Lower leg skin (tissue), 4 donors: Measurements from ENCODE around the gene OTOS. TPM values are rescaled to one million over a fixed set of nuclear protein-coding genes. Genes with fewer than 3 reads are reported as not detected.

Experiments
- DNase-seq, 2 donors: peaks; one replicate each; pipeline ENCODE4 v3.0.0-alpha.2; 2019; ENCODE audit warnings: low spot score in 2 of 2
- H3K4me3 ChIP-seq: fragments of 200-600 bp; sonication (generic); 2 replicates; pipeline ENCODE4 v1.5.1; 2017; ENCODE audit warnings: mild to moderate bottlenecking, low read depth; ENCODE audit not compliant: poor library complexity, severe bottlenecking
- POLR2A ChIP-seq, 2 donors: fragments of 450-650 bp; IDR thresholded peaks; one replicate each; pipeline ENCODE4 v1.6.1; 2016 to 2017; ENCODE audit warnings: antibody characterized with exemption in 2 of 2, mild to moderate bottlenecking in 1 of 2, moderate library complexity in 1 of 2
- WGBS, 2 donors: methylation state at CpG; one replicate each; pipeline ENCODE4 v1.1.5; 2018; 5-methylcytosine and 5-hydroxymethylcytosine counted together
- intact Hi-C: fragments of 100-400 bp; cut with DNase I; formaldehyde crosslinking; loops from one replicate; pipeline ENCODE4 v1.15.0; 2023; ENCODE audit warnings: low total_unique reads
- total RNA-seq, 4 donors: library from RNA; depleted of rRNA; stranded (reverse); fragments of >200 nt; gene quantifications; one replicate each; pipeline ENCODE4 v1.1.0, GENCODE V29; 2016
- TF ChIP-seq, protein P1 (sequence below), 3 donors: fragments of 450-650 bp; IDR thresholded peaks; one replicate each; pipeline ENCODE4 v1.5.1; 2016; ENCODE audit warnings: antibody characterized with exemption in 3 of 3, mild to moderate bottlenecking in 3 of 3, moderate library complexity in 2 of 3

OTOS gene
- total RNA-seq, 4 donors from 2014 or later, result not detected

DNA sequence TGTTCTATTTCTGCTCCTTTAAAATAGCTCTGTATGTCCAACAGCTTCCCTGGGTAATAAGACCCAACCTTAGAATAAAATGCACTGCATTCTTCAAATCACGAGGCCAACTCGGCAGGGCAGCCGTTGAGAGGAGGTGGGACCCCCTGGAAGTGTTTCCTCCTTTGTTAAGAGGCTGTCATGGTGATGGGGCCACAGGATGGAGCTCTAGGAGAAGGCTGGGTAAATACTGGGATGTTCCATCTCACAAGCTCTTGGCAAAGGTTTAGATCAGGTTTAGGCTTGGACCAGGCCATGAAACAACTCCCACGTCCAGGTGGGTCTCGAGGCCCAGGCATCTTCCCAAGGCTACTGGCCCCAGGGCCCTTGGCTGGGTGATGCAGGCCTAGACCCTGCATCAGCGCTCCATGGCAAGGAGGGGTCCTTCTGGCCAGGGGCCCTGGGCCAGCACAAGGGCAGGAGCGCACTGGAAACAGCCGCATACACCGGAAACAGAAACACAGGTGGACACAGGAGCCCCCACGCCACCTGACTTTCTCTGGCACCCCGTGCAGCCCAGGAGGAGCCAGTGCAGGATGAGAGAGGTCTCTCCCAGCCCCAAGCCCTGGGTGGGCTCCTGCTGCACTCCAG, 38.8 kb upstream of the OTOS start:
- DNase-seq, result no peak
- 69 to 79% methylated on average over 10 to 11 of the region's 11 CpGs for WGBS, 2 donors
- TF ChIP-seq, protein P1, sequence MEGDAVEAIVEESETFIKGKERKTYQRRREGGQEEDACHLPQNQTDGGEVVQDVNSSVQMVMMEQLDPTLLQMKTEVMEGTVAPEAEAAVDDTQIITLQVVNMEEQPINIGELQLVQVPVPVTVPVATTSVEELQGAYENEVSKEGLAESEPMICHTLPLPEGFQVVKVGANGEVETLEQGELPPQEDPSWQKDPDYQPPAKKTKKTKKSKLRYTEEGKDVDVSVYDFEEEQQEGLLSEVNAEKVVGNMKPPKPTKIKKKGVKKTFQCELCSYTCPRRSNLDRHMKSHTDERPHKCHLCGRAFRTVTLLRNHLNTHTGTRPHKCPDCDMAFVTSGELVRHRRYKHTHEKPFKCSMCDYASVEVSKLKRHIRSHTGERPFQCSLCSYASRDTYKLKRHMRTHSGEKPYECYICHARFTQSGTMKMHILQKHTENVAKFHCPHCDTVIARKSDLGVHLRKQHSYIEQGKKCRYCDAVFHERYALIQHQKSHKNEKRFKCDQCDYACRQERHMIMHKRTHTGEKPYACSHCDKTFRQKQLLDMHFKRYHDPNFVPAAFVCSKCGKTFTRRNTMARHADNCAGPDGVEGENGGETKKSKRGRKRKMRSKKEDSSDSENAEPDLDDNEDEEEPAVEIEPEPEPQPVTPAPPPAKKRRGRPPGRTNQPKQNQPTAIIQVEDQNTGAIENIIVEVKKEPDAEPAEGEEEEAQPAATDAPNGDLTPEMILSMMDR (IDR thresholded peaks at IDR 0.05), result no peak
- intact Hi-C loops, result no loop called here
- no peak overlapping the region for H3K4me3 ChIP-seq

DNA sequence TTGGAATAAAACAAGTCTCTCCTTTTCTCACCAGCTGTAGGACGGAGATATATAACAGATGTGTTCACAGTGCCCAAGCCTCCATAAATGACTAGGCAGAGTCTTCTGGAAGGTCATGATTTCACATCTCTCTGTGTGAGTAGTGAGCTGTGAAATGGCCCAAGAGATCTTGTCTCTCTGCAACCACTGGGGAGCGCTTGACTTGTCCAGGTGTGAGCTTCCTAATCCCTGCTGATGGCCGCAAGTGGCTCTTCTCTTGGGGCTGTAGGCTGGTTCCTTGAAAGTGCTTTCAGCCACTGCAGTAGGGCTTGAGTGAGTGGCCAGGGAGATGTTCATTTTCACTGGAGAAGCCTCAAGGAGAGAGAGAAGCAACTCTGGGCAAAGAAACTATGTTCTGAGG, 38.1 kb upstream of the OTOS start:
- H3K4me3 ChIP-seq, result no peak overlapping the region
- intact Hi-C loops, result no loop called here
- TF ChIP-seq, protein P1 (IDR thresholded peaks at IDR 0.05), result no peak
- no peak for TF ChIP-seq POLR2A (IDR thresholded peaks at IDR 0.05)
- 75 to 92% methylated on average over 3 of the region's 3 CpGs for WGBS, 2 donors
- no peak for DNase-seq

DNA sequence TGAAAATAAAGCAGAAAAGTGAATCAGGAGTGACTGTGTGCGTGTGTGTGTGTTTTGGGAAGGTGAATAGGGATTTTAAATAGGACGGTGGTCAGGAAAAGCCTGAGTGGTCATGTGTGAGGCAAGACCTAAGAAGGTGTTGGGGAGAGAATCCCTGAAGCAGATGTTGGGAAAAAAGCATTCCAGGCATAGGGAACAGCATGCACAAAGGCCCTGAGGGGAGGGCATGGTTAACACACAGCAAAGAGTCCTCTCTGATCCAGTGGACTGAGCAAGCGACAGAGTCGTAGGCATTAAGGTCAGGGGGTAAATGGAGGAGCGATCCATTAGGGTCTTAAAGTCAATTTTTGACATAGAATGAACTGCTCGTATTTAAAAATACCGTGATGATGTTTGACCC, 34.0 kb upstream of the OTOS start:
- intact Hi-C loops, result no loop called here
- TF ChIP-seq, protein P1 (IDR thresholded peaks at IDR 0.05), result no peak
- TF ChIP-seq POLR2A (IDR thresholded peaks at IDR 0.05), result no peak
- 60 to 65% methylated on average over 7 of the region's 7 CpGs for WGBS, 2 donors
- H3K4me3 ChIP-seq, result no peak overlapping the region
- no peak for DNase-seq

DNA sequence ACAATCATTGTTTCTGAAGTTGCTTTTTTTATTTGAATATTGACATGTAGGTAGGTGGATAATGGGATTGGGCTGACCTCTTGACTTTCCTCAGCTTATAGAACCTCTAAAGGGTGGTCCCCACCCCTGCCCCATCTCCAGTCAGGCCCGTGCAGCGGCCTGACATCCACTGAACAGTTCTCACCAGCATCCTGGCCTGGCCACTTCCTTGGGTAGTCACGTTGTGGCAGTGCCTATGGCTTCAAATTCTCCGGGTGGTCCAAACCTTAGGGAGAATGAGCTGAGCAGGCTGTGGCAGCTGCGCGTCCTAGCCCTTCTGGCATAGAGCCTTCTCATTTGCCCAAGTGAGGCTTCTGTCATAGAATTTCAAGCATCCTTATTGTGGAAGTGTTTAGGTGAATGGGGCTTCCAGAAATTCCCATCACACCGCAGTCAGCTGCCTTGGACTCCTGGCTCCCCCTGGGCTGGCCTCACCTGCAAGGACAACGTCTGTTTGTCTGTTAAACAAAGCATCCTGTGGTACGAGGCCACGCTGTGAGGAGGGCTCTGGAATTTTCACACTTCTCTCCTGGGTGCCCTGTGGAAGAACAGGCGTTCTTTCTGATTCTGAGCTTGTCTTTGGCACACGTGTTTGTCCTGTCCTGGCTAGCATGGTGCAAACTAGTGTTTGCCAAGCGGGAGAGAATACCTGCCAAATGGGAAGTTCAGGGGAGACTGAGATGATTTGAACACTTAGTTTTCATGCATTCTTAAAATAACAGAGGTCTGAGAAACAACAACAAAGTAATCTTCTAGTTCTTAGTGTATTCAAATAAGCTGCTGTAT, 31.8 kb upstream of the OTOS start:
- no peak for TF ChIP-seq POLR2A (IDR thresholded peaks at IDR 0.05)
- TF ChIP-seq, protein P1 (IDR thresholded peaks at IDR 0.05), result no peak
- intact Hi-C loops, result no loop called here
- no peak for DNase-seq
- H3K4me3 ChIP-seq, result no peak overlapping the region
- WGBS, 2 donors, result 63 to 71% methylated on average over 13 of the region's 13 CpGs

DNA sequence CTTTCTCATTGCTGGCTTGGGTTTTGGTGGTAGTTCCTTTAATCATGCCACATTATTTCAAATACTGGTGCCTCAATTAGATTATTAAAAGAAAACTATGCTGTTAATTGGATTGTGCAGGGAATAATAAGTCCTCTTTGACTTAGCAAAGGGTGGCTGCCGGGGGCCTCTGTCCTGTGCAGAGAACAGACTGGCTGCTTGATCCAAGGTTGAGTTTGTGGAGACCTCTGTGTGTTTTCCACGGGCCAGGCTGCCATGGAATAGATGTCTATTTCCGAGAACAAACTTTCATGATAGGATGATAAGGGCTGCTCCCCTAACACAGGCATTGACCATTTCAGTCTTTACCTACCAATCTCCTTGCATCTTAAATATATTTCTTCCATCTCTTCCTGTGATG, 30.4 kb upstream of the OTOS start:
- 90% methylated on average over 3 of the region's 3 CpGs for WGBS, 2 donors
- intact Hi-C loops, result no loop called here
- TF ChIP-seq POLR2A (IDR thresholded peaks at IDR 0.05), result no peak
- TF ChIP-seq, protein P1 (IDR thresholded peaks at IDR 0.05), result no peak
- H3K4me3 ChIP-seq, result no peak overlapping the region
- DNase-seq, result no peak
